SKM-1 (cell line): ENCODE results near the gene VPS51.
"Not testable (repeated sequence)": the region's sequence is repeated elsewhere in the genome, so short reads cannot be mapped to it uniquely, and the experiment has no call there.

Experiments used
- DNase-seq: peaks from one replicate; lab custom pipeline; 2025; ENCODE audit not compliant: unreplicated experiment; lab: John Stamatoyannopoulos, UW

VPS51 gene

DNA sequence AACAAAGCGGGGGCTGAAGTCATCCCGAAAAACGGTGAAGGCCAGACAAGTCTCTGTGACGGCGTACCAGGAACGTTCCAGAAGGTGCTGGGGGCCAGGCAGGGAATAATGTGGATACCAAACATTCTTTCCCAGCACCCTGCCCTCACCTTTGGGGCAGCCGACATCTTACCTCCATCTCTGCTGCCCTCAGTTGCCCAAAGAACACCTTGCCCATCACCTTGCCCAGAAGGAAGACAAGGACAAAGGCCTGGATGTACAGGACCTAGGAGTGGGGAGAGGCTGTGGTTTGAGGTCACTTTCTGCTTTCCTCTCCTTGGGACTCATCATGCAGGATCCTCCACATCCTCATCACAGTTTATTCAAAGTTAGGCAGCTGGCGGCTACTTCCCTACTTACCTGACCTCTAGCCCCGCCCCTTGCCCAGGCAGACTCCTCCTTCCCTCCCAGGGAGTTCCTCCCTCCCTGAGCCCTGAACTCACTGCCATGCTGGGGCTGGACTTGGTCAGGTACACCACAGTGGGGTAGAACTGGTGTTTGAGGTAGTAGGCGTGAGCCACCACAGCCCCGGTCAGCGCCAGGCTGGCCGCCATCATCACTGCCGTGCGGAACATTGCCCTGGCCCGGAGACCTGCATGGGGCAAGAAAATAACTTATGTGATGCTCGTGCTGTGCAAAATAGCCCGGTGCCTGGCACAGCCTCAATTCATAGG lies 37.1 kb downstream of the VPS51 start:
- peak; percentile 41 for DNase-seq

DNA sequence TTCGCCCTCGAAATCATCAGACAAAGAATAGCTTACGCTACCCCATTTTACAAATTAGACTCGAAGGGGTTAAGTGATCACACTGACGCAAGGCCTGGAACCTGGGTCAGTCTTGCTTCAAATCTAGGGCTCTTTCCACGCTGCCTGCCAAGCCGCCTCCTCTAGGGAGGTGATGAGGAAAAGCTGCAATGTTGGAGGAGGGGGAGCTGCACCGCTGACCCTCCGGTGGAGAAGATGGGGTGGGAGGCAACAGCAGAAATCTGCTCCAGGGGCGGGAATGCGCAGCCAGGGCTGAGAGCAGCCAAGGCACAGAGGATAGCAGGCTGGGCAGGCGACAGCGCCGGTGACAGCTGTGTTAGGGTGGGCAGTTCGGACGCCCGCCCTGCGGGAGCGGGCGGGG lies 37.7 kb downstream of the VPS51 start:
- no peak for DNase-seq

DNA sequence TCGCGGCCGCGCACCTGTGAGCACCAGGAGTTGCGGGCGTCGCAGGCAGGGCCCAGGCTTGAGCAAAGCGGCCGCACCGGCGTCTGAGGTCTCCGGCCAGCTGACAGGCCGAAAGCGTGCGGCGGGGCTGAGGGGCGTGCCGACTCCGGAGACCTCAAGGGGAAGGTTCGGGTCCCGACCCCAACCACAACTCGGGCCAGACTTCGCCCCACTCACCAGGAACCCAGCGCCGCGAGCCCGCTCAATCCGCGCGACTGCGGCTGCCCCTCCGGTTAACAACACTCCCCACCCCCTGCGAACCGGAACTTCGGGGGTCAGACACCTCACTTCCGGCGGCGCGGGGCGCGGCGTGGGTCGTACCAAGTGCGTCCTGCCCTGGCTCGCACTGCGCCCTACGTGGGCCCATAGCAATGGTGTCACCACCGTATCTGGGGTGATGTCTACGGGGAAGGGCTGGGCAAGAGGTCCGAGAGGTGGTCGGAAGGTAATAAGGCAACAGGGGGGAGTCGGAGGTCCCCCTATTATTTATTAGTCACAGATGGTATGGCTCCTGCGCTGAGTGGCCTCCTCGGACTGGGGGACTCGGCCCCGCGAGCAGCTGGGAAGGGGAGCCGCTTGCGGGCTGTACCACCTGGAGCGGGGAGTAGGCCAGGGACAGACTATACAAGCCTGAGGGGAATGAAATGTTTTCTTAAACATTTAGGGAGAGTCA lies 38.4 kb downstream of the VPS51 start, which contains the start of gene SYVN1:
TSS of gene SYVN1 (minus strand) at position 280 of the 712 bp plus-strand sequence. CDS start 918 bp downstream, outside the sequence.
- DNase-seq: peak; percentile 86

DNA sequence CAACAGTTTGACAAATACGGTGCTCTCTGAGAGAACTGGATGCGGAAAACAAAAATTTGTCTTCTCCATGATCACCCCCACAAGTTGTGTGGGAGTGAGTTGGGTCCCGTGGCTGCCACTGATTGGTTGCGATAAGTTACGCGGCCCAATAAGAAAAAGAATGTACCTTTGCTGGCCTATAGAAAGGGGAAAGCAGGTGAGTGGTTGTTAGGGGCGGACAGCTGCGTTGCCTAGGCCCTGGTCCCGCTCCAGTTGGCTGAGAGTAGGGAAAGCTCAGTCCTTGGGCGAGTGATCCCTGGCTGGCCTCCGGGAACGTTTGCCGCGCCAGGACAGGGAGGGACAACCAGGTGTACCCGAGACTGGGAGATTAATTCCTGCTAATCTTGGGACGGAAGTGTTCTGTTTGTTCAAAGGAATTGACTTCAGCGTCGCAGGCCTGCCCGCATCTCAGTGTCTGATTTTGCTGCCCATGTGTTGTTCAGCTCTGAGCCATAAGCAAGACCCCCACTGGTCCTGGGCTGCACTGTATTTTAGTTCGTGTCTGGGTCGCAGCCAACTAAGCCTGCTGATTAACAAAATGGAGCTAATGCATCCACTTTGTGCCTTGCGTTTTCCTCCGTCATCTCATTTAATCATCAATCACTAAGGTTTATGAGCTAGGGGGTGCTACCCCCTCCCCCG lies 39.1 kb downstream of the VPS51 start:
- DNase-seq: peak; percentile 97

DNA sequence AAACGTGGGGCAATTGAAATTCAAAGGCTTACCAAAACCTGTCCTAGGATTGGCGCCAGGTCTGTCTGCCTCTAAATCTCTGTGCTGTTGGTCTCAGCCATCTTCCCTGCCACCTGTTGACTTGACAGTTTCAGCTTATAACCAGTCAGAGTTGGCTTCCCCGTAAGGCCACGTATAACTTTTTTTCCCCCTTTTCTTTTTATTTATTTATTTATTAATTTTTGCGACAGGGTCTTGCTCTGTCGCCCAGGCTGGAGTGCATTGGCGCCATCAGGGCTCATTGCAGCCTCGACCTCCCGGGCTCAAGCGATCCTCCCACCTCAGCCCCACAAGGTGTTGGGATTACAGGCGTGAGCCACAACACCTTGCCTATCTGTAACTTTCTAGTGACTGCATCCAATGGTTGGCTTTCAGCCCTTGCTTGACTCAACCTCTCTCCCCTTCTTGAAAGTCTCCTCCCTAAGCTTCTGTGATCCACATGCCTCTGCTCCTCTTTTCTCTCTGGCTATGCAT lies 39.7 kb downstream of the VPS51 start:
- DNase-seq: no peak

DNA sequence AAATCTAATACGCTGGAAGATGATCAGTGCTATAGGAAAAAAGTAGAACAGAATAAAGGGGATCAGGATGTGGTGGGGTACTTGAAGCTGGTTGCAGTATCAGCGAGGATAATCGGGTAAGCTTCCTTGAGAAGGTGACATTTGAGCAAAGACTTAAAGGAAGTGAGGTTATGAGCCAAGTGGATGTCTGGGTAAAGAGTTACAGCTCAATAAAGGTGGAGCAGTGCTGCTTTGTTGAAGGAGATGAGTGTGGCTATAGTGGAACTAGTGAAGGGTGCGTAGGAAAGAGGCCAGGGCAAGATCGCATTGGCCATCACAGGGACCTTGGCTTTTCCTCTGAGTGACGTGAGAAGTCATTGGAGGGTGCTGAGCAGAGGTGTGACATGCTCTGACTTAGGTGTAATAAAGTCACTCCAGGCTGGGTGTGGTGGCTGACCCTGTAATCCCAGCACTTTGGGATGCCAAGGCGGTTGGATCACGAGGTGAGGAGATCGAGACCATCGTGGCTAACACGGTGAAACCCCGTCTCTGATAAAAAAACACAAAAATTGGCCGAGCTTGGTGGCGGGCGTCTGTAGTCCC lies 40.6 kb downstream of the VPS51 start:
- no peak for DNase-seq

DNA sequence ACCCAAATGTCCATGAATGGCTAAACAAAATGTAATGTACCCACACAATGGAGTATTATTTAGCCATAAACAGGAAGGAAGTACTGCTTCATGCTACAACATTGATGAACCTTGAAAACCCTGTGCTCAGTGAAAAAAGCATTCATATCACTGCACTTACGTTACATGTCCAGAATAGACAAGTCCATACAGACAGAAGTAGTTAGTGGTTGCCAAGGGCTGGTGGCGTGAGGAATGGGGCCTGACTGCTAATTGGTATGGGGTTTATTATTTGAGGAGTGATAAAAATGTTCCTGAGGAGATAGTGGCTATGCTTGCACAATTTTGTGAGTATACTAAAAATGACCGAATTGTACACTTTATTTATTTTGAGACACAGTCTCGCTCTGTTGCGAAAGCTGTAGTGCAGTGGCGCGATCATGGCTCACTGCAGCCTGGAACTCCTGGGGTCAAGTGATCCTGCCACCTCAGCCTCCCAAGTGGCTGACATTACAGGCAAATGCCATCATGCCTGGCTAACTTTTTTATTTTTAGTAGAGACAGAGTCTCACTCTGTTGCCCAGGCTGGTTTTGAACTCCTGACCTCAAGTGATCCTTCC lies 46.0 kb downstream of the VPS51 start:
- no peak for DNase-seq

DNA sequence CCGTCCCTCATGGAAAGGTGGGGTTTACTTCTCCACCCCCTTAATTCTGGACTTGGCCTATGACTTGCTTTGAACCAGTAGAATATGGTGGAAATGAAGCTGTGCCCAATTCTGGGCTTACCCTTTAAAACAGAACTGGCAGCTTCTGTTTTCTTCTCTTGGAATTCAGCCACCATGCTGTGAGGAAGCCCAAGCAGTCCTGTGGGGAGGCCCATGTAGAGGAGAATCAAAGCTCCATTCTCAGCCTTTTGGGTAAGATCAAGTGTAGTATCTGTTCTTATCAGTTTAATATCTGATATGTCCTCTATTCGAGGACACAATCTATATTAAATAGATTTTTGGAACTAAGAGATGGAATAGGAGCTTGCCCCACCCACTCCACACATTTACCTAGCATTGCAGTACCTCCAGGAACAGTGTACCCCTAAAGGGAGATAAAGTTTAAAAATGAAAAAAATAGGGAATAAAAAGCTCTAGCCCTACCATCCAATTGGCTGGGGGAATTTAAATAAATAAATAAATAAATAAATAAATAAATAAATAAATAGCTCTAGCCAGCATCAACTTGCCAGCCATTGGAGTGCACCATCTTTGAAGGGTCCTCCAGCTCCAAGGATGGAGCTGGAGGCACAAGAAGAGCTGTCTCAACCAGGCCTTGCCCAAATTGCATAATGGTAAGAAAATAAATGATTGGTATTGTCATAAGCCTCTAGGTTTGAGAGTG lies 51.5 kb downstream of the VPS51 start:
- DNase-seq: no peak

DNA sequence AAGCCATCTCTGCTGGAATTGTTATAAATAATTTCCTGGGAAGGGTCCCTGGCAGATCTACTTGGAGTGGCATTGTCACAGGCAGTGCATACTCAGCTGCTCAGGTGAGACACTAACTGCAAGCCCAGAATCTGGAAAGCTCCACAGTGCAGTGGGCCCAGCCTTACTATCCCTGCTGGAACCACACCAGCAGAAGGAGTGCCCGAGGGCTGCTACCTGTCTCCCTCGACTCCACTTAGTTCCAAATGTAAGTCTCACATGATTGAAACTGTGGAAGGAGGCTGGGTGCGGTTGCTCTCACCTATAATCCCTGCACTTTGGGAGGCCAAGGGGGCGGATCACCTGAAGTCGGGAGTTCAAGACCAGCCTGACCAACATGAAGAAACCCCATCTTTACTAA lies 52.6 kb downstream of the VPS51 start:
- DNase-seq: no peak

DNA sequence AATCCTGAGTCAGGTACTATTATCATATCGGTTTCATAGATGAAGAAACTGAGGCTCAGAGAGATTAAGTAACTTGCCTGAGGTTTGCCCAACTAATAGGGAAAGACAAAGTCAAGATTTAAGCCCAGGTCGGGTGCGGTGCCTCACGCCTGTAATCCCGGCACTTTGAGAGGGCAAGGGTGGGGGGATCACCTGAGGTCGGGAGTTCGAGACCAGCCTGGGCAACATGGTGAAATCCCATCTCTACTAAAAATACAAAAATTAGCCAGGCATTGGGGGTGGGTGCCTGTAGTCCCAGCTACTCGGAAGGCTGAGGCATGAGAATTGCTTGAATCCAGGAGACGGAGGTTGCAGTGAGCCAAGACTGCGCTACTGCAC lies 54.1 kb downstream of the VPS51 start:
- not testable (repeated sequence) for DNase-seq

DNA sequence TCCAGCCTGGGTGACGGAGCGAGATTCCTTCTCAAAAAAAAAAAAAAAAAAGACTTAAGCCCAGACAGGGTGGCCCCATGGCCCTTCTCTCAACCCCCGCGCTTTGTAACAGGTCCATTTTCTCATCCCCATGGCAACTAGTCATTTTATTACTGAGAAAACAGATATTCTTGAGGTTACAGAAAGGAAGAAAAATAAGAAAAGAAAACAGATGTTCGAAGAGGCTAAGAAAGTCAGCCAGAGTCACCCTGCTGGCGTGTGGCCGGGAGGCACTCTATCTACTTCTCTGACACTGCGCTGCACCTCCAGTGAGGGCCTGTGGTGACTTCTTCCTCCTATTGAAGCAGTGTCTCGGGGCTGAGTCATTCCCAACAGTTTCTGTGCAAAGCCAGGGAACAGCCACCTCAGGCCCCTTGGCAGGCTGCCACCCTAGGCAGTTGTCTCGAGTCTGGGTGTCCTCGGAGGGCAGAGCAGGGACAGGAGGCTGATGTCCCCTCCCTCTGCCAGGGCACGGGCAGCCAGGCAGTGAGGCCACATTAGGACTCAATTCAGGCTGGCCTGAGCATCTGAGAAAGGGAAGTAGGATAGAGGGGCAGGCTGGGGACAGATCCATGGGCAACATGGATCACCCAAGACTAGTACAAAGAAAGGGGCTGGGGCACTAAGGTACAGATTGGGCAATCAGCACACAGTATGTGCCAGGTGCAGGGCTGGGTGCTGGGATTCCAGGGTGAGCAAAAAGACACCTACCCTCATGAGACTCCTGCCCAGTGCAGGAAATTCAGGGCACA lies 54.7 kb downstream of the VPS51 start:
- peak; percentile 89 for DNase-seq

DNA sequence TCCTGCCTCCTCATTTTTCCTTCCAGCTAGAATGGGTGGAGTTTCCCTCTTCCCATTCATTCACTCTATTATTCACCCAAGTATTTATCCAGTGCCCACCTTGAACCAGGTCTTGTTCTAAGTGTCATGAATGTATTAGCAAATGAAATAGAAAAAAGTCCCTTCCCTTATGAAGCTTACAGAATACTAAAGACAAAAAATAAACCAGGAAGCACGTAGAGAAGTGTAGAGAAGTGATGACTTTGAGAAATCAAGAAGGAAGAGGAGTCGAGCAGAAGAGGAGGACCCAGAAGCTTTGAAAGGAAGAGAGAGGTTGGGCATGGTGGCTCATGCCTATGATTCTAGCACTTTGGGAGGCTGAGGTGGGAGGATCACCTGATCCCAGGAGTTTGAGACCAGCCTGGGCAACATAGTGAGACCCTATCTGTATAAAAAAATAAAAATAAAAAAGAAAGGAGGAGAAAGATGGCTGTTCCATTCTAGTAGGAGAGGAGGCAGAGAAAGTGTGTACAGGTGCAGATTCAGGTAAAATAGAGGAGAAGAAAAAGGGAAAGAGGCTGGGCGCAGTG lies 55.4 kb downstream of the VPS51 start:
- no peak for DNase-seq

DNA sequence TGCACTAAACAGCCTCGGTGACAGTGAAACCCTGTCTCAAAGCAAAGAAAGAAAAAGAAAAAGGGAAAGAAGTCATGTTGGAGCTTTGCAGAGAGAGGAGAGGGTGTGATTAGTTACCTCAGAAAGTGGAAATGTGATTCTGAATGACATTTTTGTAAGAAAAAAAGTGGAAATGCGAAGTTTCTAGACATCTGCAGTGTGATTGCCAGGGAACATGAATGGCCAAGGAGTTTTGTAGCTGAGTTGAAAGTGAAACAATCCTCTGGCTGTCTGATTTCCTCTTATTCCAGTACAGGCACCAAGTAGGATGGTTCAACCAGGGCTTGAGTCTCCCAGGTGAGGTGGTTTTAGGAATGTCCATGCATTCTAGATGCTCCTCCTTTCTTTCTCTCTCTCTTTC lies 56.1 kb downstream of the VPS51 start:
- DNase-seq: no peak

DNA sequence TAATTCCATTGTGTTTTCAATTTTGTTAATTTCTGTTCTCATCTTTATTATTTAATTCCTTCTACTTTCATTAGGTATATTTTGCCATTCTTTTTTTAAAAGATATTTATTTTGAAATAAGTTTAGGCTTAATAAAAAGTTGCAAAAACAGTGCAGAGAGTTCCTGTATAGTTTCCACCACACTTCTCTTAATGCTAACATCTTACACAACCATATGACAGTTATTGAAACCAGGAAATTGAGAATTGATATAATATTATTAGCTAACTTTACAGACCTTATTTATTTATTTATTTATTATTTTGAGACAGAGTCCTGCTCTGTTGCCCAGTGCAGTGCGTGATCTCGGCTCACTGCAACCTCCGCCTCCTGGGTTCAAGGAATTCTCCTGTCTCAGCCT lies 60.2 kb downstream of the VPS51 start:
- DNase-seq: no peak

DNA sequence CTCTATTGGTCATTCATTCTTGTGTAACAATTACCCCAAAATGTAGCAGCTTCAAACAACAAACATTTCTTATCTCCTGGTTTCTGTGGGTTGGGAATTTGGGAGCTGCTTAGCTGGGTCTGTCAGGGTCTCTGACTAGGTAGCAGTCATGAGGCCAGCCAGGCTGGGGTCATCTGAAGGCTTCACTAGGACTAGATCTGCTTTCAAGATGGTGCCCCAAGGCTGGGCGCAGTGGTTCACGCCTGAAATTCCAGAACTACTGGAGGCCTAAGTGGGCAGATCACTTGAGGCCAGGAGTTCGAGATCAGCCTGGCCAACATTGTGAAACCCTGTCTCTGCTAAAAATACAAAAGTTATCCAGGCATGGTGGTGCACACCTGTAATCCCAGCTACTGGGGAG lies 60.9 kb downstream of the VPS51 start:
- DNase-seq: no peak

DNA sequence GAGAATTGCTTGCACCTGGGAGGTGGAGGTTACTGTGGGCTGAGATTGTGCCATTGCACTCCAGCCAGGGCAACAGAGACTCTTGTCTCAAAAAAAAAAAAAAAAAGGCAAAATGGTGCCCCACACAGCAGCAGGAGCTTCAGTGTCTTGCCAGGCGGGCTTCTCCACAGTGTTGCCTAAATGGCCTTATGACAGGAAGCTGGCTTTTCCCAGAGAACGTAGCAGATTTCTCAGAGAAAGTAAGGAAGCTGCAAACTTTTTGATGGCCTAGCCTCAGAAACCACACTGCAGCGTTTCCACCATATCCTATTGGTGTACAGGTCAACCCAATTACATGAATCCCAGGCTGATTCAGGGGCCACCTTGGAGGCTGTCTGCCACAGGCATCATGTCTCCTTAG lies 61.3 kb downstream of the VPS51 start:
- no peak for DNase-seq

DNA sequence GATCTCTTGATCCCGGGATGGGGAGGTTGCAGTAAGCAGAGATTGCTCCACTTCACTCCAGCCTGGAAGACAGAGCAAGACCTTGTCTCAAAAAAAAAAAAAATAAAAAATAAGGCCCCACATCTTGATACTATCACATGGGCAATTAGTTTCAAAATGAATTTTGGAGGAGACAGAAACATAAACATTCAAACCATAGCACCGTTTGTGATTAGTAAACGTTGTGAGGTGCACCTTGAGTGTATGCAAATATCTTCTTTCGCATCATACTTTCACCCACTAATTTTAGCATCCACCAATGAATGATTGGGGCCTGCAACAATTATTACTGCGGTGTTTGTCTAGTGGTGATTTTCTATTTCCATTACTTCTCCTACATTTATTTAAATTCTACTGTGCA lies 63.0 kb downstream of the VPS51 start:
- DNase-seq: no peak

DNA sequence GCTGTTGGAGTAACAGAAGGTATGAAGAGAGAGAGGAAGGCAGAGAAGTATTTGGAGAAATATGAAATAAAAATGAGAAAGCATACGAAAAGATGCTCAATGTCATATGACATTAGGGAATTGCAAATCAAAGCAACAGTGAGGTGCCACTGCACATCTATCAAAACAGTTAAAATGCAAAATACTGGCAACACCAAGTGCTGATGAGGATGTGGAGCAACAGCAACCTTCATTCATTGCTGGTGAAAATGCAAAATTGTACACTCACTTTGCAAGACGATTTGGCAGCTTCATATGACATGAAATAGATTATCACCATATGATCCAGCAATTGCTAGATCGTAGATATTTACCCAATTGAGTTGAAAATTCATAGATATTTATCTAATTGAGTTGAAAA lies 64.6 kb downstream of the VPS51 start:
- DNase-seq: no peak
